ENCODE results near the gene TBR1. TPM values are rescaled to one million over a fixed set of nuclear protein-coding genes. Genes with fewer than 3 reads are reported as not detected.

Gene TBR1
- total RNA-seq, 1 donor from 2014 or later: 0.30 TPM

DNA sequence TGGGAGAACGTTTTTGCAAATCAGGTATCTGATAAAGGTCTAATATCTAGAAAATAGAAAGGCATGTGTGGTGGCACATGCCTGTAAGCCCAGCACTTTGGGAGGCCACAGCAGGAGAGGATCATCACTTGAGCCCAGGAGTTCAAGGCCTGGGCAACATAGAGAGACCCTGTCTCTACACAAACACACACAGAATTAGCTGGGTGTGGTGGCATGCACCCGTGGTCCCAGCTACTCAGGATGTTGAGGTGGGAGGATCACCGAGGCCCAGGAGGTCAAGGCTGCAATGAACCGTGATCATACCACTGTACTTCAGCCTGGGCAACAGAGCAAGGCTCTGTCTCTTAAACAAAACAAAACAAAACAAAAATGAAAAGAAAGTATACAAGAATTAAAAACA is 13.8 kb upstream of the TBR1 start:
- no peak overlapping the region for H3K4me3 Mint-ChIP-seq (ENCODE audit: unreplicated experiment)

DNA sequence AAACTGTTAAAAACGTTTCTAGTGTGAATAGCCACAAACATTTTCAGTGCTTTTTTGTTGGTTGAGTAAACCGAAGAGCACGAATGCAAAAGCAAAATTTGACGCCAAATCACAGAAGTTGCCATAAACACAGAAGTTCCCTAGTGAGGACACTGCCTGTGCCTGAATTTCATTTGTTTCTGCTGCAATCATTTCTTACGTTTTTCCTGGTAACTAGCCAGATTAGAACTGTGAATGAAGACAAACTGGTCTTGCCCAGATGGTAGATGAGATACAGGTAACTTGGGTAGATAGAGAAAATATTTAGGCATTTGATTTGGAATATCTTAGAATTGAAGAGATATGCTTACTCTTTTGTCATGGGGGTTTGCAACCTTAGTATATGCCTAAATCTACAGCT is 9.8 kb upstream of the TBR1 start:
- Mint-ChIP-seq H3K4me3 (ENCODE audit: unreplicated experiment) (no peak overlapping the region), H3K36me3 (ENCODE audit: unreplicated experiment) (peaks cover 18% of the 10 kb centered on the region), H3K9me3 (ENCODE audit: unreplicated experiment) (no peaks in the 10 kb centered on the region), H3K27ac (ENCODE audit: unreplicated experiment) (no peak overlapping the region), H3K4me1 (ENCODE audit: unreplicated experiment) (no peaks in the 10 kb centered on the region), H3K27me3 (ENCODE audit: unreplicated experiment) (no peaks in the 10 kb centered on the region)
- no peak for DNase-seq (ENCODE audit: extremely low spot score, unreplicated experiment)
- TF ChIP-seq, protein P1, sequence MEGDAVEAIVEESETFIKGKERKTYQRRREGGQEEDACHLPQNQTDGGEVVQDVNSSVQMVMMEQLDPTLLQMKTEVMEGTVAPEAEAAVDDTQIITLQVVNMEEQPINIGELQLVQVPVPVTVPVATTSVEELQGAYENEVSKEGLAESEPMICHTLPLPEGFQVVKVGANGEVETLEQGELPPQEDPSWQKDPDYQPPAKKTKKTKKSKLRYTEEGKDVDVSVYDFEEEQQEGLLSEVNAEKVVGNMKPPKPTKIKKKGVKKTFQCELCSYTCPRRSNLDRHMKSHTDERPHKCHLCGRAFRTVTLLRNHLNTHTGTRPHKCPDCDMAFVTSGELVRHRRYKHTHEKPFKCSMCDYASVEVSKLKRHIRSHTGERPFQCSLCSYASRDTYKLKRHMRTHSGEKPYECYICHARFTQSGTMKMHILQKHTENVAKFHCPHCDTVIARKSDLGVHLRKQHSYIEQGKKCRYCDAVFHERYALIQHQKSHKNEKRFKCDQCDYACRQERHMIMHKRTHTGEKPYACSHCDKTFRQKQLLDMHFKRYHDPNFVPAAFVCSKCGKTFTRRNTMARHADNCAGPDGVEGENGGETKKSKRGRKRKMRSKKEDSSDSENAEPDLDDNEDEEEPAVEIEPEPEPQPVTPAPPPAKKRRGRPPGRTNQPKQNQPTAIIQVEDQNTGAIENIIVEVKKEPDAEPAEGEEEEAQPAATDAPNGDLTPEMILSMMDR (IDR thresholded peaks at IDR 0.05): no peak

More for the DNA sequence above, 13.8 kb upstream of the TBR1 start:
- no peaks in the 10 kb centered on the region for H3K4me1 Mint-ChIP-seq (ENCODE audit: unreplicated experiment)
- H3K36me3 Mint-ChIP-seq (ENCODE audit: unreplicated experiment): peaks cover 17% of the 10 kb centered on the region
- no peak for DNase-seq (ENCODE audit: extremely low spot score, unreplicated experiment)
- no peaks in the 10 kb centered on the region for H3K9me3 Mint-ChIP-seq (ENCODE audit: unreplicated experiment)
- H3K27me3 Mint-ChIP-seq (ENCODE audit: unreplicated experiment): no peaks in the 10 kb centered on the region
- H3K27ac Mint-ChIP-seq (ENCODE audit: unreplicated experiment): no peak overlapping the region
- TF ChIP-seq, protein P1 (IDR thresholded peaks at IDR 0.05): no peak

DNA sequence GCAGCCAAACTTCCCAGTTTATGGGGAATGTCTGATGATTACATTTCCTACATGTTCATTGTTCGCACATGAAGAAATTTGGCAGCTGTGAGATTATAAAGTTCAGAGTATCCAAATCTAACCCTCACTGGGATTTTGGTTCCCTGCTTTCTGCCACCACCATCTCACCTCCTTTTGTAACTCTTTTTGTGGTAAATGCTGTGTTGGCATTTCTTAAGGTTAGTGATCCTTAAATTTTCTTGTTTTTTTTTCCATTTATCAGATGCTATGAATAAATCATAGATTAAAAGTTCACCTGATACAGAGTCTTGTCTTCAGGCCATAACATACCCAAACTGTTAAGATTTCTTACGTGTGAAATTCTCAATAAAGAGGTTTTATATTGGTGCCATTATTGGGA is 8.5 kb upstream of the TBR1 start:
- Mint-ChIP-seq H3K27ac (ENCODE audit: unreplicated experiment) (no peak overlapping the region), H3K9me3 (ENCODE audit: unreplicated experiment) (no peaks in the 10 kb centered on the region), H3K4me1 (ENCODE audit: unreplicated experiment) (peaks cover 4% of the 10 kb centered on the region), H3K36me3 (ENCODE audit: unreplicated experiment) (peaks cover 18% of the 10 kb centered on the region), H3K4me3 (ENCODE audit: unreplicated experiment) (no peak overlapping the region), H3K27me3 (ENCODE audit: unreplicated experiment) (no peaks in the 10 kb centered on the region)
- no peak for DNase-seq (ENCODE audit: extremely low spot score, unreplicated experiment)
- TF ChIP-seq, protein P1 (IDR thresholded peaks at IDR 0.05): no peak

DNA sequence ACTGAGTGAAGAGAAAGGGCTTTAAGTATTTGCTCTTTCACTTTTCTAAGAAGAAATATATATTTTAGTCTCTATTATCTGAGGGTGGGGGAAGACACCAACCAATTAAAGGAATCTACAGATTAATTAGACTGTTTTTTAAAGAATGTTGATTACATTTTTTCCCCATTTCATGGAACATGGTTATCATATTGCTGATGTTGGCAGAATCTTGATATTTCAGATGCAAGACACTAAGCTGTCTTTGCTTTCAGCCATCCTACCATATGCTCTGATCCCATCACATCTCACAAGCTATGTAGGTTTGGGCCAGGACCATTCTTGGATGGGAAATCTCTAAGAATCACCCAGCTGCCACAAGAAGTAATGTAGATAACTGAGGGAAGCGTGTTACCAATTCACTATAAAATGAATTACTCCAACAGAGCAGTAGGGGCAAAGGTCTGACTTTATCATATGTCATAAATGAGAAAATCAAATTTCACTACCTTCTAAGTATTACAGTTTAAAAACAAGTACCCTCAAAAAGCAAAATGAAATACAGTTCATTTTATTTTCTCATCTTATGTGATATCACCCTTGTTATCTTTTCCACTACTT is 6.7 kb upstream of the TBR1 start:
- Mint-ChIP-seq H3K4me1 (ENCODE audit: unreplicated experiment) (peaks cover 9% of the 10 kb centered on the region), H3K27ac (ENCODE audit: unreplicated experiment) (no peak overlapping the region), H3K27me3 (ENCODE audit: unreplicated experiment) (no peaks in the 10 kb centered on the region), H3K36me3 (ENCODE audit: unreplicated experiment) (peaks cover 12% of the 10 kb centered on the region), H3K4me3 (ENCODE audit: unreplicated experiment) (no peak overlapping the region), H3K9me3 (ENCODE audit: unreplicated experiment) (no peaks in the 10 kb centered on the region)
- TF ChIP-seq, protein P1 (IDR thresholded peaks at IDR 0.05): no peak
- DNase-seq (ENCODE audit: extremely low spot score, unreplicated experiment): no peak

DNA sequence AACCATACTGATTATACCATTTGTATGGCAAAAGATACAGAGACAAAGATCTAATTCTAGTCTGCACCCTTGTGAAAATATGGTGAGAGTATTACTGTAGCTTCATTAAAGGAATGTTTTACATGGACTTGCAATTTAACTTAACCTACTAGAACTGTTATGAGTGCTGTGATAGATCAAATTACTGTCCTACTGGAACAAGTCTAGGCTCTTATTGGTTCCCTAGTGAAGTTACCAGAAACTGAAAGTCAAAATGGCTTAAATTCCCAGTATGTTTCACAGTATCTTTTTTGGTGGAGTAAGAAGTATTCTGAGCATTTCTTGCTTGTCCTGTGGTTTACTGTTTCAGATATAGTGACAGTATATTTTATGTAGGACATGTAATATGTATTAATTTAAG is 3.8 kb upstream of the TBR1 start:
- Mint-ChIP-seq H3K27me3 (ENCODE audit: unreplicated experiment) (peaks cover 26% of the 10 kb centered on the region), H3K4me3 (ENCODE audit: unreplicated experiment) (no peak overlapping the region), H3K27ac (ENCODE audit: unreplicated experiment) (no peak overlapping the region), H3K4me1 (ENCODE audit: unreplicated experiment) (peaks cover 32% of the 10 kb centered on the region), H3K36me3 (ENCODE audit: unreplicated experiment) (peaks cover 13% of the 10 kb centered on the region), H3K9me3 (ENCODE audit: unreplicated experiment) (no peaks in the 10 kb centered on the region)
- TF ChIP-seq, protein P1 (IDR thresholded peaks at IDR 0.05): no peak
- no peak for DNase-seq (ENCODE audit: extremely low spot score, unreplicated experiment)
